ENCODE data around the gene NRN1L.

NRN1L gene

DNA sequence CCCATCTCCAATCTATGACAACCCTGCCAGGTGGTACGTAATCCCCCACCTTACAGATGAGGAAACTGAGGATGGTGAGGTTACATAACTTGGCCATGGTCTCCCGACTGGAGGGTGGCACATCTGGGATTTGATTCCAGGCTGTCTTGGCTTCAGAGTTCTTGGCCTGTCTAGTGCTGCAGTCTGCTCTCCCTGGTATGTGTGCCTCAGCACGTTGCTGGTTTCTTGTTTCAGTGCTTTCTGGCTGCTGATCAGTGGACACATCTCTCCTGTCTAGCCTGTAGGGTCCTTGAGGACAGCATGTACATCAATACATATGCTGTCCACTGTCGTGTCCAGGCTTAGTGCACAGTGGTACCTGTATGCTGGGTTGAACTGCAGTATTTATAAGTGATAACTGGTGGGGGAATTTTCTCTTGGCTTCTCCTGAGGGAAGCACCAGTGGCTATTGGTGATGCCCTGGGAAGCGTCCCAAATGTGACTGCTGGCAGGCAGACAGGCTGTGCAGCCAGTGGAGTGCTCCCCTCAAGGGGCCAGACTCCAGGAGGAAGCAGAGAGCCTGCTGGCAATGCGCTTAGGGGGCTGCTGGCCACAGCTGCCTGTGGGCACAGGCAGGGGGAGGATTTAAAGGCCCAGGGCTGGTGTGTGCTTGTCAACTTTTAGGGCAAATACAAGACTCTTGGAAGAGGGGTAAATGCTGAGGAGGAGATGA lies 32.6 kb downstream of the NRN1L start:
- DNase-seq (ENCODE audit: low spot score) = peak; percentile 69

- DNase-seq (ENCODE audit: low spot score) = no peak
These were observed 33.2 kb downstream of the NRN1L start for GRCh38 chr16:67917852-67918236.

DNA sequence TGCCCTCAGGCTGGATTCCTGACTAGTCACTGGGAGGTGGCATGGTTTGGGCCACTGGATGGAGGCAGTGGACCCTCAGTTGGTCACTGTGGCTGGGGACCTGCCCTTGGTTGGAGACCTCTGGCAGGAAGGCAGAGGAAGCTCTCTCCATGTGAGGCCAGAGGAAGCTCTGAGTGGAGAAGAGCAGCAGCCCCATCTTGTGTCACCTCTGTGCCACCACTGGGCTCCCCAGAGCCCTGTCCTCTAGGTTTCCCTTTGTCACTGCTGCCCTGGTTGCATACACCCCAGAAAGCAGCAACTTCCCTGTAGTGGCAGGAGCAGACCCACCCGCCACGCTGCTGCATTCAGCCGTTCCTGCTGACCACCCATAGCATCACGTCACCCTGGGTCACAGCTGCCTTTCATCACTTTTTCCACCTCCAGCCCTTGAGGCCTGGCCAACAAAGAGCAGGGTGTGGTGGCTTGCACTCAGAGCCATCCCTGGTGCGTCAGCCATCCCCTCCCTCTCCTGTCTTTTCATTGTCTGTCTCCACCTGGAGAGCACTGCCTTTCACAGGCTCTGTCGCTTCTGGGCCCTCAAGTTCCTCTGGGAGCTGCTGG lies 35.0 kb downstream of the NRN1L start:
- no peak for DNase-seq (ENCODE audit: low spot score)

- DNase-seq (ENCODE audit: low spot score) = no peak
These were observed 37.5 kb downstream of the NRN1L start for GRCh38 chr16:67922221-67922620.

GRCh38 chr16:67922740-67923139 lies 38.1 kb downstream of the NRN1L start:
- no peak for DNase-seq (ENCODE audit: low spot score)

DNA sequence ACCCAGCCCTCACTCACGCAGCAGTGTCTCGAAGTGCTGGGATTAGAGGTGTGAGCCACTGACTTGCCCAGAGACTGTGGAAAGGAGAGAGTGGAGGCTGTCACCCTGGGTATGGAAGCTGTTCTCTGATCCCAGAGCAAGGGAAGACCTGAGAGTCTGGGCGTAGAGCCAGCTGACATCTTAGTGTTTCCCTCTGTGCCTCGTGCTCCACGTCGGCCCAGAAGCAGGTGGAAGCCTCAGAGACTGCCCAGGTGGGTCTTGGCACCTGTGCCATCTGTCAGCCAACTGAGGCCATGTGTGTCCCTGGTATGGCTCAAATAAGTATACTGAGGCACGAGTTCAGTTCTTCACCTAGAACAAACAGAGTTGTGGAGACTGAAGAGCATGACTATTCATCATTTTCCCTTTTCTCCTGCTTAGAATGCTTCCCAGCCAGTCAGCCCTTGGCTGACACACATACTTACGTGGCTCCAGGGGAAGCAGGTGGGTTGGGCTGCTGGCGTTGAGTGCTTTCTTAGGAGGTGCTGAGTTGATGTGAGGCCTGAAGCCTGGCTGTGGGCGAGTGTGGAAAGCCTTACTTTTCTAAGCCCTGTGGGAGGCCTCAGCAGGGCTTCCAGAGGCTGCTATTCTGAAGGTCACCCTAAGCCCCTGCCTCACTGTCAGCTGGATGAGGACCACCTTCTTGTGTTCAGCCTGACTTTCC lies 38.9 kb downstream of the NRN1L start:
- DNase-seq (ENCODE audit: low spot score) = no peak

- no peak for DNase-seq (ENCODE audit: low spot score)
These were observed 39.6 kb downstream of the NRN1L start for GRCh38 chr16:67924140-67924906.

- peak; percentile 65 for DNase-seq (ENCODE audit: low spot score)
These were observed 41.6 kb downstream of the NRN1L start for GRCh38 chr16:67926181-67926750.

- DNase-seq (ENCODE audit: low spot score) = no peak
These were observed 42.7 kb downstream of the NRN1L start for GRCh38 chr16:67927131-67927941.

DNA sequence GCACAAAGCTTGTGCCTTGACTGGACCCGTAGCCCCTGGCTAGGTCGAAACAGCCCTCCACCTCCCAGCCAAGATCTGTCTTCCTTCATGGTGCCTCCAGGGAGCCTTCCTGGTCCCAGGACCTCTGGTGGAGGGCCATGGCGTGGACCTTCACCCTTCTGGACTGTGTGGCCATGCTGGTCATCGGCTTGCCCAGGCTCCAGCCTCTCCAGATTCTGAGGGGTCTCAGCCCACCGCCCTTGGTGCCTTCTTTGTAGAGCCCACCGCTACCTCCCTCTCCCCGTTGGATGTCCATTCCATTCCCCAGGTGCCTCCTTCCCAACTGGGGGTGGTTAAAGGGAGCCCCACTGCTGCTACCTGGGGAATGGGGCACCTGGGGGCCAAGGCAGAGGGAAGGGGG lies 43.5 kb downstream of the NRN1L start:
- no peak for DNase-seq (ENCODE audit: low spot score)

GRCh38 chr16:67928561-67929364 lies 44.1 kb downstream of the NRN1L start:
- DNase-seq (ENCODE audit: low spot score) = peak; percentile 74

DNA sequence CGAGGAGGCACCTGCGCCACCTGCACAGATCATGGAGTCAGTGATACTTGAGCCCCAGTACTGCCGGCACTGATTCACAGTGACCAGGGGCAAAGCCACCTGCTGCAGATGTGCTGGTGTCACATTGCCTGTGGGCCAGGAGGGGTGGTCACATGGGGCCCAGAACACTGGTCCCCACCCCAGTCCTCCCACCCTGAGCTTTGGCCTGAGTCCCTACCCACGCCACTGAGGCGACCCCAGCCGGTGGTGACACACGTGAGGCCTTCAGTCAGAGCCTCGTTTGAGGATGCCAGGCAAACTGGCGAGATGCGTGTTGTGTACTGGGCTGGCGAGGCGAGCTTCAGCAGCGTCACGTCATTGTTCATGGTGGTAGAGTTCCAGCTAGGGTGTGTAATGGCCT lies 45.5 kb downstream of the NRN1L start:
- no peak for DNase-seq (ENCODE audit: low spot score)

DNA sequence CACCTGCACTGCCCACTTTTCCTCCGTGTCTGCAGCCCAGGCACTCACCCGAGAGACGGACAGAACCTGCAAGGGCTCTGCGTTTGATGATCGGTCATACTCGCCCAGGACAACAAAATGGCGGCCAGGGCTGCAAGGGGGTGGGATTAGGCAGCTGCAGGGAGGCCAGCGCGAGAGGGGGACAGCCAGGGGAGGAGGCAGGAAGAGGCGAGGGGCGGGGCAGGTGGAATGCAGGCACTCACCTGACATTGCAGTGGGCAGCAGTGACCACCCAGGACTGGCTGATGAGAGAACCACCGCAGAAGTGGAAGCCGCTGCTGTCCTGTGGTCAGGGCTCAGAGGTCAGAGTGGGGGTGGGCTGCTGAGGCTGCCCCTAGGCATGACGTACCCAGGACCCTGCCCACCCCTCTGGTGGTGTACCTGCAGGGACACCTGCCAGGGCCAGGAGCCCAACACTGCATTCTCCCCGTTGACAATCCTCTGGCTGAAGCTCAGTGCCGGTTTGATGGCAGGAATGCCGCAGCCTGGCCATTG lies 46.1 kb downstream of the NRN1L start:
- DNase-seq (ENCODE audit: low spot score) = no peak

- no peak for DNase-seq (ENCODE audit: low spot score)
These were observed 47.2 kb downstream of the NRN1L start, which contains the start of gene CTRL for GRCh38 chr16:67931712-67932461. CTRL (minus strand) TSS chr16:67931862; CDS start chr16:67931852, 10 bp downstream.

DNA sequence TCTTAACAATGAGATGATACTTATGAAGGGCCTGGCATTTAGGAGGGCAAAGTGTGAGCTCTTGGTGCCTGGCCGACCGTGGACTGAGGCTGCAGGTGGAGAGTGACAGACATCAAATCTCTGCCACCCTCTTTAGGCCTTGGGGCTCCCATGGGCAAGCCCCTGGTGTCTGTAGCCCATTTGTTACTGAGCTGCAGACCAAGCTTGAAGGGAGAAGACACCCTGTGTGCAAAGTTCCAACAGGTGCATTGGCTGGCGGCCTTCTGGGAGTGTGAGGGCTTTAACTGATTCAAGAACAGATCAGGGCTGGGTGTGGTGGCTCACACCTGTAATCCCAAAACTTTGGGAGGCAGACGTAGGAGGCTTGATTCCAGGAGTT lies 47.8 kb downstream of the NRN1L start:
- no peak for DNase-seq (ENCODE audit: low spot score)

DNA sequence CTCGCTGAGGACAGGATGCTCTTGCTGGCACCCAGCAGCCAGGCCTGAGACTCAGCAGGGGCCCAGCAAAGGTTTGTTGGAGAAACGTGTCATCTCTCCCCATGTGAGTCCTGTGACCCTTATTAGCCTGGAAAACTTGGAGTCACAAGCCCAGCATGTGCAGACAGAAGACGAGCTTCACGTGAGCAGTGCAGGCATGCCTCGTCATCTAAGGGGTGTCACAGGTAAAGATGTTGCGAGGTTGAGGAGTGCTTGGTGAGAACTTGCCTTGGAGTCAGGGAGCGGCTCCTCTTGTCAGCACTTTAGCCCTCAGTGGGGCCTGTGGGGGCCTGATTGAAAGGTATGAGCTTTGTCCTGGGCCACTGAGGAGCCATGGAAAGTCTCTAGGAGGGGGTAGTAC lies 49.1 kb downstream of the NRN1L start:
- no peak for DNase-seq (ENCODE audit: low spot score)

- no peak for DNase-seq (ENCODE audit: low spot score)
These were observed 49.8 kb downstream of the NRN1L start for GRCh38 chr16:67934306-67935100.

DNA sequence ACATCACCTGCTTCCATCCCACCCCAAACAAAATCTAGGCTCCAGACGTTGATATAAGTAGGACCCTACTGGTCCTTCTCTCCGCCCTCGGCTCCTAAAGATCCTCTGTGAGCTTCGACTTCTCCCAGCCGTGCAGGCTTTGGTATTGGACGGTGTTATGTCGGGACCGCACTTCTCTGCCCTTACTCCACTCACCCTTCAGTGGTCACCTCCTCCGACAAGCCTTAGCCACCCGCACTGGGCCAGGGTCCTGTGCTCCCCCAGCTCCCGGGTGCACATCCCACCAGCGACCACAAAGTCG lies 50.4 kb downstream of the NRN1L start:
- no peak for DNase-seq (ENCODE audit: low spot score)

Measured in globus pallidus (tissue), 1 donor.